ENCODE data around the gene FRMD4A. TPM values are rescaled to one million over a fixed set of nuclear protein-coding genes. Genes with fewer than 3 reads are reported as not detected.
"Not testable (repeated sequence)": the region's sequence is repeated elsewhere in the genome, so short reads cannot be mapped to it uniquely, and the experiment has no call there.

Gene FRMD4A
- total and polyA plus RNA-seq, 2 experiments from 2014 or later: 11.9 to 17.5 TPM

- Histone ChIP-seq H3K4me3 (no peak overlapping the region), H3F3A (ENCODE audit: insufficient read depth) (no peaks in the 10 kb centered on the region), H3K79me2 (ENCODE audit: insufficient read depth) (no peaks in the 10 kb centered on the region), H4K20me1 (ENCODE audit: insufficient read depth) (no peaks in the 10 kb centered on the region), H3K4me2 (ENCODE audit: unreplicated experiment) (no peak overlapping the region), H3K9me2 (ENCODE audit: insufficient read depth) (no peaks in the 10 kb centered on the region), H3K27ac (no peak overlapping the region), H3K4me1 (ENCODE audit: insufficient read depth) (no peaks in the 10 kb centered on the region), H3K9me3 (ENCODE audit: low read depth) (no peaks in the 10 kb centered on the region), H3K36me3 (ENCODE audit: low read depth) (no peaks in the 10 kb centered on the region), H3K9ac (no peak overlapping the region), H3K27me3 (replicated peaks; ENCODE audit: insufficient read depth) (peaks cover 39% of the 10 kb centered on the region), H2AFZ (no peak overlapping the region)
- DNase-seq: no peak
- no peak for TF ChIP-seq EZH2phosphoT487 (IDR thresholded peaks at IDR 0.05; ENCODE audit: insufficient read depth, low read depth)
- in situ Hi-C loops (cut with MboI): no loop called here
- 36 to 41% methylated on average over 6 of the region's 6 CpGs for WGBS, 2 experiments (ENCODE audit: low coverage in 1 of 2, low lambda C conversion rate in 2 of 2, missing lambda C conversion rate in 2 of 2)
Measured at GRCh38 chr10:14236341-14236740, 94.4 kb downstream of the FRMD4A start.

GRCh38 chr10:14235566-14236195, 95.0 kb downstream of the FRMD4A start:
- no peaks in the 10 kb centered on the region for H3K79me2 ChIP-seq (ENCODE audit: insufficient read depth)
- in situ Hi-C loops (cut with MboI): no loop called here
- H3K4me1 ChIP-seq (ENCODE audit: insufficient read depth): no peaks in the 10 kb centered on the region
- no peak overlapping the region for H3K9ac ChIP-seq
- H3K9me2 ChIP-seq (ENCODE audit: insufficient read depth): no peaks in the 10 kb centered on the region
- 56 to 57% methylated on average over 11 of the region's 11 CpGs for WGBS, 2 experiments (ENCODE audit: low coverage in 1 of 2, low lambda C conversion rate in 2 of 2, missing lambda C conversion rate in 2 of 2)
- H3F3A ChIP-seq (ENCODE audit: insufficient read depth): no peaks in the 10 kb centered on the region
- H3K27ac ChIP-seq: no peak overlapping the region
- H3K4me2 ChIP-seq (ENCODE audit: unreplicated experiment): no peak overlapping the region
- DNase-seq: no peak
- H3K36me3 ChIP-seq (ENCODE audit: low read depth): no peaks in the 10 kb centered on the region
- no peak for TF ChIP-seq EZH2phosphoT487 (IDR thresholded peaks at IDR 0.05; ENCODE audit: insufficient read depth, low read depth)
- TF ChIP-seq EZH2 (IDR thresholded peaks at IDR 0.05; ENCODE audit: insufficient read depth, poor library complexity, severe bottlenecking): no peak
- H4K20me1 ChIP-seq (ENCODE audit: insufficient read depth): no peaks in the 10 kb centered on the region
- no peak overlapping the region for H2AFZ ChIP-seq
- no peaks in the 10 kb centered on the region for H3K9me3 ChIP-seq (ENCODE audit: low read depth)
- H3K27me3 ChIP-seq (replicated peaks; ENCODE audit: insufficient read depth): peaks cover 34% of the 10 kb centered on the region
- H3K4me3 ChIP-seq: no peak overlapping the region

DNA sequence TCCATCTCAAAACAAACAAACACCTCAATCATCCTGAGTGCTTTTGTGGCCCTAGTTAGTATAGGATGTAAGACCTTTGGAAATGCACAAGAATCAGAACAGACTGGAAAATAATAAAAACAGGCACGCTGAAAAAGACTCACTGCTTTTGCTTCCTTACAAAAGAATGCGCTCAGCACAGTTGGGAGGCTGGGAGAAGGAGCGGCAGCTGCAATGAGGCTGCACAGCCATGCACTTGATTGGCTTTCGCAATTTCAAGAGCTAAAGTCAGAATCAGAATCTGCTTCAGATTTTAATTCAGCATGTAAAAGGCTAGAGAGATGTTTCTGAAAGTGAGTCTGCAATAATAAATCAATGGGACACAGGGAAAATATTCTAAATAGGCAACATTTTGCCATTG, 97.2 kb downstream of the FRMD4A start:
- H4K20me1 ChIP-seq (ENCODE audit: insufficient read depth): no peaks in the 10 kb centered on the region
- no peak overlapping the region for H3K4me3 ChIP-seq
- in situ Hi-C loops (cut with MboI): no loop called here
- no peak for TF ChIP-seq EZH2phosphoT487 (IDR thresholded peaks at IDR 0.05; ENCODE audit: insufficient read depth, low read depth)
- no peak for TF ChIP-seq EZH2 (IDR thresholded peaks at IDR 0.05; ENCODE audit: insufficient read depth, poor library complexity, severe bottlenecking)
- H3K27ac ChIP-seq: no peak overlapping the region
- H3K4me1 ChIP-seq (ENCODE audit: insufficient read depth): no peaks in the 10 kb centered on the region
- no peaks in the 10 kb centered on the region for H3F3A ChIP-seq (ENCODE audit: insufficient read depth)
- no peak overlapping the region for H3K9ac ChIP-seq
- no peak overlapping the region for H3K4me2 ChIP-seq (ENCODE audit: unreplicated experiment)
- no peak for DNase-seq
- H3K79me2 ChIP-seq (ENCODE audit: insufficient read depth): no peaks in the 10 kb centered on the region
- no peaks in the 10 kb centered on the region for H3K9me3 ChIP-seq (ENCODE audit: low read depth)
- WGBS, 2 experiments (ENCODE audit: low coverage in 1 of 2, low lambda C conversion rate in 2 of 2, missing lambda C conversion rate in 2 of 2): 16 to 19% methylated on average over 4 of the region's 4 CpGs
- peaks cover 28% of the 10 kb centered on the region for H3K27me3 ChIP-seq (replicated peaks; ENCODE audit: insufficient read depth)
- no peaks in the 10 kb centered on the region for H3K36me3 ChIP-seq (ENCODE audit: low read depth)
- H2AFZ ChIP-seq: no peak overlapping the region
- no peaks in the 10 kb centered on the region for H3K9me2 ChIP-seq (ENCODE audit: insufficient read depth)

DNA sequence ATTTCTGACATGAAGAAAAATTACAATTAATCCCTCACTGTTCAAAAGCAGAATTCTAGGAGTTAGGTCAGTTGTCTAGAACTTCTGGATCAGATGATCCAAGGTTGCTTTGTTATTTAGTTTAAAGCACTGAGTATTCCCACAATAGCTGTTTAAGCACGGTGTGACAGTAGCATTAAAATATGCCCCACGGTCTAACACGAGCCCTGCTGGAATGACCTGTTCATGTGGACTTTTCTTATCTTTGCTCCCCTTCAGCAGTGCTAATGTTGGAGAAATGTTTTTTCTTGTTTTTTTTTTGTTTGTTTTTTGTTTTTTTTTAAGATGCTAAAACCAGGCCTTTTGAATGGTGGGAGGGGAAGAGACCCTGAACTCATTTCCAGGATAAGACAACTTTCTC, 101.9 kb downstream of the FRMD4A start:
- H4K20me1 ChIP-seq (ENCODE audit: insufficient read depth); H3K36me3 ChIP-seq (ENCODE audit: low read depth); in situ Hi-C loops (cut with MboI); H2AFZ ChIP-seq; H3F3A ChIP-seq (ENCODE audit: insufficient read depth); H3K4me1 ChIP-seq (ENCODE audit: insufficient read depth); DNase-seq; H3K4me2 ChIP-seq (ENCODE audit: unreplicated experiment); H3K4me3 ChIP-seq; H3K79me2 ChIP-seq (ENCODE audit: insufficient read depth); H3K9me2 ChIP-seq (ENCODE audit: insufficient read depth); H3K9me3 ChIP-seq (ENCODE audit: low read depth); H3K27ac ChIP-seq; H3K9ac ChIP-seq: not testable (repeated sequence)
- H3K27me3 ChIP-seq (replicated peaks; ENCODE audit: insufficient read depth): peaks cover 30% of the 10 kb centered on the region
- WGBS, 2 experiments (ENCODE audit: low coverage in 1 of 2, low lambda C conversion rate in 2 of 2, missing lambda C conversion rate in 2 of 2): 50 to 58% methylated on average over 3 of the region's 3 CpGs

DNA sequence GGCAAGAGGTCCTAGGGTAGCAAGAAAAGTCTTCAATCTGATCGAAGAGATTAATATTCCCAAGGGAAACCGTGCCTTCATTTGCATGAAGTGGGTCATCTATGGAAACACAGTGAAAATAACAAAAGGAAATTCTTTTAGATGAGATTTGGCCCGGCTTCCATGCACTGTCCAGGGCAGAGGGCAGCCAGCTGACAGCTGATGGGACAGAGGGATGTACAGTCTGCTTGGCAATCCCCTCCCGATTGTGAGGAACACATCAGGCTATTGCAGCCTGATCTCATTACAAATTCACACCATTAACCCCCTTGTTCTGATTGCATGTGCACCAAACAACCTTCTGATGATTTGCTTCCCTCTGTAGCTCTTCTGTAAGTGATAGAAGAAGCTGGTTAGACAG, 105.3 kb downstream of the FRMD4A start:
- no peak overlapping the region for H3K27ac ChIP-seq
- H3K36me3 ChIP-seq (ENCODE audit: low read depth): no peaks in the 10 kb centered on the region
- H3K4me3 ChIP-seq: no peak overlapping the region
- in situ Hi-C loops (cut with MboI): no loop called here
- WGBS, 2 experiments (ENCODE audit: low coverage in 1 of 2, low lambda C conversion rate in 2 of 2, missing lambda C conversion rate in 2 of 2): 12 to 19% methylated on average over 4 of the region's 4 CpGs
- H2AFZ ChIP-seq: no peak overlapping the region
- no peaks in the 10 kb centered on the region for H3K9me3 ChIP-seq (ENCODE audit: low read depth)
- H3K9me2 ChIP-seq (ENCODE audit: insufficient read depth): no peaks in the 10 kb centered on the region
- no peaks in the 10 kb centered on the region for H3K4me1 ChIP-seq (ENCODE audit: insufficient read depth)
- no peaks in the 10 kb centered on the region for H3F3A ChIP-seq (ENCODE audit: insufficient read depth)
- no peaks in the 10 kb centered on the region for H4K20me1 ChIP-seq (ENCODE audit: insufficient read depth)
- no peak for DNase-seq
- H3K79me2 ChIP-seq (ENCODE audit: insufficient read depth): no peaks in the 10 kb centered on the region
- H3K27me3 ChIP-seq (replicated peaks; ENCODE audit: insufficient read depth): peaks cover 27% of the 10 kb centered on the region
- TF ChIP-seq EZH2phosphoT487 (IDR thresholded peaks at IDR 0.05; ENCODE audit: insufficient read depth, low read depth): no peak
- TF ChIP-seq EZH2 (IDR thresholded peaks at IDR 0.05; ENCODE audit: insufficient read depth, poor library complexity, severe bottlenecking): no peak
- H3K9ac ChIP-seq: no peak overlapping the region
- no peak overlapping the region for H3K4me2 ChIP-seq (ENCODE audit: unreplicated experiment)
